NCI-H345 treated with DMSO at 0.1 percent for 48 hours (cell line): ENCODE measurements around the gene GFM1.

Experiments
- DNase-seq: peaks from one replicate; lab custom pipeline; 2025; ENCODE audit not compliant: unreplicated experiment; lab: John Stamatoyannopoulos, UW

GFM1 gene

GRCh38 chr3:158723991-158724390, 79.7 kb downstream of the GFM1 start:
- DNase-seq: no peak

GRCh38 chr3:158725348-158726011, 81.2 kb downstream of the GFM1 start:
- DNase-seq: no peak

DNA sequence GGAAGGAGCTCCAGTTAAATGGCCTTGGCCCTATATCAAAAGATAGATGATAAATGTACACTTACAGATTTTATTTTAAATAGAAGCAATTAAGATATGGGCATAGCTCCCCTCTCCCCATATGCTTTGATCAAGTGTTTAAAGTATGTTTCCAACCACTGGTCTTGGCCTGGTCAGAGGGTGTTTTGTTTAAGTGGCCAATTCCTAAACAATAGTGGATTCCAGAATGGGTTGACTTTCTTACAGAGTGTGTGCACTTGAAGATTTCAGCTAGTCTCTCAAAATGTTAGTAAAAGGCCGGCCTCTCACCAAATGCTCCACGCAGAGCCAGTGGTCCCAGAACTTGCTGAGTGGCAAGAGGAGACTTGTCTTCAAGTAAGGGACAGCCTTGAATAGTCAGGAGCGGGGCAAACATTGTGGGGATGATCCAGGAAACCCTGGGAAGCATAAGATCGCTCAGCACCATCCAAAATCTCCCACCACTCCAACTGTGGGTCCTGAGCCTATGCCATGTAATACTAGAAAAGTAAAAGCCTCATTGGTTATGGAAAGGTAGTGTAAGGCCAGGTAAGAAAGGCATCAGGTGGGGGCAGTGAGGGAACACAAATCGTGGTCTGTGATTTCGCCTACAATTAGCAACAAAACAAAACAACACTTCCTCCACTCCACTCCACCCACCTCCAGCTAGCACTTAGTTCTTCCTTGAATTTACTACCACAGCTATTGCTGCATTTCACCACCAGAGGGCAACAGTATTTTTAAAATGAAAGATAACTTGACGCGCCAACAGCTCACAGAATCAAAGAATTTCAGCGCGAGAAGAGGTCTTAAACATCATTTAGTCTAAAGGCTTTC, 83.1 kb downstream of the GFM1 start:
- DNase-seq: peak; percentile 59

DNA sequence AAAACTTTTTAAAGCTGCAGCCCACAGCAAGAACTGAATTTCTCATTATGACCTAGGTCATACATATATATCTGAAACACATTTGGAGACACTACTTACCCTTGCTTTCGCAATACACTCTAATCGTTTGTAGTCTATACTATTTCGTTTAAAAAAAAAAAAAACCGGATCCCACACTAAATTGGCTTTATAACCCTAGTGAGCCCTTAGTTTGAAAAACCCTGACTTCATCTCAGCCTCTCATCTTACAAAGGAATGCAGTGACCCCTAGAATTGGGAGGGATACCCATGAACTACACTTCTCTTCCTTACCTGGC, 83.7 kb downstream of the GFM1 start:
- no peak for DNase-seq

- DNase-seq: no peak
Observed at GRCh38 chr3:158728851-158729250, 84.5 kb downstream of the GFM1 start.

DNA sequence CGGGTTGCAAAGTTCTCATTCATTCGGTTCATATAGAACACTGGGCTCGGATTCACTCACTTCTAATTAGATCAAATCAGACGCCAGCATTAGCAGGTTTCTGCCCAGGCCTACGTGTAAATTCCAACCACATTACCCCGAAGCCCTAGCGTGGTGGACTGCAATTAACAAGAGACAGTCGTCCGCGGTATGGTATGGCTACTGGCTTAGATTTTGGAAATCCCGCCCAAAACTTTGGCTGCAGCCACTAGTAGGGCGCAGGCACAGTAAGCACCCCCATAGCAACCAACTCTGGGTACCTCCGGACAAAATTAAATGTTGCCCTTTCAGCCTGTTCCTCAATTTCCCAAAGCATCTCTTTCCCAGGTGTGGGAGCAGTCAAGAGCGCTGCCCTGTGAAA, 87.2 kb downstream of the GFM1 start:
- DNase-seq: no peak

GRCh38 chr3:158731938-158732855, 87.9 kb downstream of the GFM1 start, which contains the start of gene RARRES1:
Gene RARRES1 (minus strand): TSS chr3:158732457. CDS start chr3:158732415, 42 bp downstream.
- DNase-seq: no peak

GRCh38 chr3:158732856-158733200, 88.5 kb downstream of the GFM1 start:
- no peak for DNase-seq

- no peak for DNase-seq
Observed at GRCh38 chr3:158733656-158734055, 89.3 kb downstream of the GFM1 start.

GRCh38 chr3:158735296-158736033, 91.1 kb downstream of the GFM1 start:
- DNase-seq: no peak

- no peak for DNase-seq
Observed at GRCh38 chr3:158737410-158737809, 93.1 kb downstream of the GFM1 start.

GRCh38 chr3:158737976-158738615, 93.8 kb downstream of the GFM1 start:
- DNase-seq: no peak

DNA sequence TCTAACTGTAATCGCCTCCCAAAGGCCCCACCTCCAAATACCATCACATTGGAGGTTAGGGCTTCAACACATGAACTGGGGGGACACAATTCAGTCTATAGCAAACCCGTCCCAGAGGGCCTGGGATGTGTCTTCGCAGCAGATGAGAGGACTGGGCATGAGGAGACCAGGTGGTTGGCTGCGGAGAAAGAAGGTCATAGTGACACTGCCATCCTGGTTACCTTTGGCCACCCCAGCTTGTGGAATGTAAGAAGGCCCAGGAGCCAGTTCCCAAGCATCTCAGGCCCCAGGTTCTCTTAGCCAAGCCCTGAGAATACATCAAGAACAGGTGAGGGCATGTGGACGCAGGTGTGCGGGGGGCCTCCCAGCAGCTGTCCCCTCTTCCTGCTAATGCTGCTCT, 94.3 kb downstream of the GFM1 start:
- no peak for DNase-seq

- no peak for DNase-seq
Observed at GRCh38 chr3:158739078-158739477, 94.8 kb downstream of the GFM1 start.

DNA sequence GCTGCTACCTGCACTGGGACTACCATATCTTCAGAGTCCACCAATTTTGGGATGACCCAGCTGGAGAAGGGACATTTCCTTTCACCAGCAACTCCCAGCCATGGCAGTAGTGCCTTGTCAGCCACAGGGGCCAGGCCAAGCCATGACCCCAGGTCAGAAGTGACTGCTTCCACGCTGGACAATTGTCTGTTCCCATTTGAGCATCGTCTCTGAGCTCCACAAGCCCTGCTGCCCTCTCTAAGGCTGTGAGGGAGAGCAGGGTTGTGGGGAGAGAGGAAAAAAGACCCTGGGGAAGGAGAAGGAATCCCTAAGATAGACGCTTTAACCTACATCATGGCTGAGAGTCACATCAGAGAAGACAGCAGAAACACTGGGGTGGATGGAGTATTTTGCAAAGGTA, 95.3 kb downstream of the GFM1 start:
- no peak for DNase-seq
